ENCODE measurements around the gene PTPRF. TPM values are rescaled to one million over a fixed set of nuclear protein-coding genes. Genes with fewer than 3 reads are reported as not detected.

The PTPRF gene
- total RNA-seq, 1 donor from 2014 or later: 71.1 TPM

- Histone ChIP-seq H3K27ac (no peak overlapping the region), H3K36me3 (no peaks in the 10 kb centered on the region), H3K4me3 (no peak overlapping the region), H3K9me3 (ENCODE audit: low read depth) (no peaks in the 10 kb centered on the region), H4K20me1 (ENCODE audit: low read depth) (no peaks in the 10 kb centered on the region), H3K4me1 (no peaks in the 10 kb centered on the region), H3K9ac (no peak overlapping the region), H3F3A (ENCODE audit: low read depth) (no peaks in the 10 kb centered on the region), H3K79me2 (ENCODE audit: low read depth) (no peaks in the 10 kb centered on the region), H3K4me2 (no peak overlapping the region), H3K27me3 (no peaks in the 10 kb centered on the region), H2AFZ (replicated peaks) (no peak overlapping the region)
- Mint-ChIP-seq H3K9me3 (no peaks in the 10 kb centered on the region), H3K4me3 (no peak overlapping the region), H3K27me3 (ENCODE audit: insufficient read depth, low read depth) (peaks cover 6% of the 10 kb centered on the region), H3K4me1 (no peaks in the 10 kb centered on the region), H3K36me3 (peaks cover 14% of the 10 kb centered on the region), H3K27ac (no peak overlapping the region)
- TF ChIP-seq EZH2 (IDR thresholded peaks at IDR 0.05) (no peak), CTCF (IDR thresholded peaks at IDR 0.05) (no peak), EZH2phosphoT487 (IDR thresholded peaks at IDR 0.05) (no peak)
- DNase-seq (ENCODE audit: low spot score): no peak
Observed at GRCh38 chr1:43619314-43619790, 88.7 kb downstream of the PTPRF start.

DNA sequence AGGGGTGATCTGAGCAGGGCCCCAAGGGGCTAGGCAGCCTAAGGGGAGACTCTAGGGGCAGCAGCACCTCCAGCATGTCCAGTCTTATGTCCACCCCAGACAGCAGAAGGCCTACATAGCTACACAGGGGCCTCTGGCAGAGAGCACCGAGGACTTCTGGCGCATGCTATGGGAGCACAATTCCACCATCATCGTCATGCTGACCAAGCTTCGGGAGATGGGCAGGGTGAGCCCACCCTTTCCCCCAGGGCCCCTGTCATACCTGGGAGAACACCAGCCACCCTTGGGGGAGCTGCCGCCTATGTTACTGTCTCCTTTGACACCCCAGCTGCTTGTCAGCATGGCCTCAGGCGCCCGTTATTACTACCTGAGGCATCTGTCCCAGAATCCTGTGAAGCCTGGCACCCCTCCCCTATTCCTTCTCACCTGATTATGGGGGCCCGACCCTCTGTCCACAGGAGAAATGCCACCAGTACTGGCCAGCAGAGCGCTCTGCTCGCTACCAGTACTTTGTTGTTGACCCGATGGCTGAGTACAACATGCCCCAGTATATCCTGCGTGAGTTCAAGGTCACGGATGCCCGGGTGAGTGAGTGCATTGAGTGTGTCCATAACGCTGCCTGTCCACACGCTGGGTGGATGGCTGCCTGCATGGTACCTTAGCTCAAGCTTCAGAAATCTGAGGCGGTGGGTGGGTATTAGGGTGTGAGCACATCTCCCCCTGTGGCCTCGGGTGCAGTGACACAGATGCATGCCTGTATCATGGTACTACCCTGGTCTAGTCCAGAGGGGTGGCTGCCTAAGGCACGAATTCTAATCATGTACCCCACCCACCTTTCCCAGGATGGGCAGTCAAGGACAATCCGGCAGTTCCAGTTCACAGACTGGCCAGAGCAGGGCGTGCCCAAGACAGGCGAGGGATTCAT lies 89.6 kb downstream of the PTPRF start:
- no peak overlapping the region for H2AFZ ChIP-seq (replicated peaks)
- no peaks in the 10 kb centered on the region for H3K9me3 ChIP-seq (ENCODE audit: low read depth)
- no peak overlapping the region for H3K27ac ChIP-seq
- H3K9ac ChIP-seq: no peak overlapping the region
- Mint-ChIP-seq H3K4me3 (no peak overlapping the region), H3K27me3 (ENCODE audit: insufficient read depth, low read depth) (peaks cover 6% of the 10 kb centered on the region), H3K9me3 (no peaks in the 10 kb centered on the region), H3K27ac (no peak overlapping the region), H3K36me3 (peaks cover 14% of the 10 kb centered on the region), H3K4me1 (no peaks in the 10 kb centered on the region)
- no peak overlapping the region for H3K4me3 ChIP-seq
- no peaks in the 10 kb centered on the region for H3K79me2 ChIP-seq (ENCODE audit: low read depth)
- no peaks in the 10 kb centered on the region for H3K36me3 ChIP-seq
- H3K4me1 ChIP-seq: no peaks in the 10 kb centered on the region
- DNase-seq (ENCODE audit: low spot score): no peak
- H3K4me2 ChIP-seq: no peak overlapping the region
- H4K20me1 ChIP-seq (ENCODE audit: low read depth): no peaks in the 10 kb centered on the region
- TF ChIP-seq CTCF (IDR thresholded peaks at IDR 0.05) (no peak), EZH2 (IDR thresholded peaks at IDR 0.05) (no peak), EZH2phosphoT487 (IDR thresholded peaks at IDR 0.05) (no peak)
- no peaks in the 10 kb centered on the region for H3K27me3 ChIP-seq
- H3F3A ChIP-seq (ENCODE audit: low read depth): no peaks in the 10 kb centered on the region

- H3K9ac ChIP-seq: no peak overlapping the region
- peaks cover 12% of the 10 kb centered on the region for H3K36me3 Mint-ChIP-seq
- H3K4me1 ChIP-seq: no peaks in the 10 kb centered on the region
- TF ChIP-seq CTCF (IDR thresholded peaks at IDR 0.05) (no peak), EZH2 (IDR thresholded peaks at IDR 0.05) (no peak), EZH2phosphoT487 (IDR thresholded peaks at IDR 0.05) (no peak)
- no peaks in the 10 kb centered on the region for H3F3A ChIP-seq (ENCODE audit: low read depth)
- H3K4me3 ChIP-seq: no peak overlapping the region
- H3K27ac Mint-ChIP-seq: no peak overlapping the region
- DNase-seq (ENCODE audit: low spot score): no peak
- H3K4me3 Mint-ChIP-seq: no peak overlapping the region
- H3K36me3 ChIP-seq: no peaks in the 10 kb centered on the region
- H3K27ac ChIP-seq: no peak overlapping the region
- H3K4me2 ChIP-seq: no peak overlapping the region
- H3K79me2 ChIP-seq (ENCODE audit: low read depth): no peaks in the 10 kb centered on the region
- H3K27me3 Mint-ChIP-seq (ENCODE audit: insufficient read depth, low read depth): peaks cover 8% of the 10 kb centered on the region
- H3K4me1 Mint-ChIP-seq: no peaks in the 10 kb centered on the region
- H2AFZ ChIP-seq (replicated peaks): no peak overlapping the region
- H4K20me1 ChIP-seq (ENCODE audit: low read depth): no peaks in the 10 kb centered on the region
- H3K27me3 ChIP-seq: no peaks in the 10 kb centered on the region
- no peaks in the 10 kb centered on the region for H3K9me3 Mint-ChIP-seq
- H3K9me3 ChIP-seq (ENCODE audit: low read depth): no peaks in the 10 kb centered on the region
Observed at GRCh38 chr1:43620956-43621355, 90.3 kb downstream of the PTPRF start.
